Esophagus muscularis mucosa (tissue), 4 donors: ENCODE data around the gene TRAPPC14.

ENCODE experiments used
- EP300 ChIP-seq: sonication (generic); formaldehyde crosslinking; IDR thresholded peaks from one replicate; pipeline ENCODE4 v1.6.1; 2017; ENCODE audit warnings: antibody characterized with exemption
- POLR2A ChIP-seq: fragments of 450-650 bp; IDR thresholded peaks from one replicate; pipeline ENCODE4 v1.6.1; 2017; ENCODE audit warnings: antibody characterized with exemption, moderate library complexity, mild to moderate bottlenecking, low read depth
- POLR2AphosphoS5 ChIP-seq, 2 donors: sonication (generic); formaldehyde crosslinking; IDR thresholded peaks; one replicate each; pipeline ENCODE4 v1.6.1; 2017; ENCODE audit warnings: antibody characterized with exemption in 2 of 2
- TF ChIP-seq, protein P1 (sequence below), 3 experiments: fragments of 200-600 bp in 2 of 3; fragments of 450-650 bp in 1 of 3; sonication (generic) in 2 of 3; IDR thresholded peaks; one replicate each; pipeline ENCODE4 v1.5.1; 2017 to 2019; ENCODE audit warnings: antibody characterized with exemption in 3 of 3, mild to moderate bottlenecking in 2 of 3, moderate library complexity in 1 of 3

DNA sequence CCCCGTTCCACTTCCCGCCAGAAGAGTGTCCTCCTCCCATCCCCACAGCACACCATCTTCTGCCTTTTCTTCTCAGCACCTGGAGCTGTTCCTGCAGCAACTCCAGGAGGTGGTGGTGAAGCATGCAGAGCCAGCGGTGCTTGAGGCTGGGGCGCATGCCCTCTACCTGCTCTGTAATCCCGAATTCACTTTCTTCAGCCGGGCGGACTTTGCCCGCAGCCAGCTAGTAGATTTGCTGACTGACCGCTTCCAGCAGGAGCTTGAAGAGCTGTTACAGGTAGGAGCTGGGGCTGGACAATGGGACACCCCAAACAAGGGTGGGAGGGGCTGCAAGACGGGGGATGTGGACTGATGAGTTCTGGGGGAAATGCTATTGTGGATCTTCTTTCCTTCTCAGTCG, 42.2 kb upstream of the TRAPPC14 start:
- TF ChIP-seq, protein P1, sequence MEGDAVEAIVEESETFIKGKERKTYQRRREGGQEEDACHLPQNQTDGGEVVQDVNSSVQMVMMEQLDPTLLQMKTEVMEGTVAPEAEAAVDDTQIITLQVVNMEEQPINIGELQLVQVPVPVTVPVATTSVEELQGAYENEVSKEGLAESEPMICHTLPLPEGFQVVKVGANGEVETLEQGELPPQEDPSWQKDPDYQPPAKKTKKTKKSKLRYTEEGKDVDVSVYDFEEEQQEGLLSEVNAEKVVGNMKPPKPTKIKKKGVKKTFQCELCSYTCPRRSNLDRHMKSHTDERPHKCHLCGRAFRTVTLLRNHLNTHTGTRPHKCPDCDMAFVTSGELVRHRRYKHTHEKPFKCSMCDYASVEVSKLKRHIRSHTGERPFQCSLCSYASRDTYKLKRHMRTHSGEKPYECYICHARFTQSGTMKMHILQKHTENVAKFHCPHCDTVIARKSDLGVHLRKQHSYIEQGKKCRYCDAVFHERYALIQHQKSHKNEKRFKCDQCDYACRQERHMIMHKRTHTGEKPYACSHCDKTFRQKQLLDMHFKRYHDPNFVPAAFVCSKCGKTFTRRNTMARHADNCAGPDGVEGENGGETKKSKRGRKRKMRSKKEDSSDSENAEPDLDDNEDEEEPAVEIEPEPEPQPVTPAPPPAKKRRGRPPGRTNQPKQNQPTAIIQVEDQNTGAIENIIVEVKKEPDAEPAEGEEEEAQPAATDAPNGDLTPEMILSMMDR (IDR thresholded peaks at IDR 0.05): no peak
- TF ChIP-seq POLR2AphosphoS5 (IDR thresholded peaks at IDR 0.05): no peak
- TF ChIP-seq EP300: no peak
- TF ChIP-seq POLR2A: no peak
